ENCODE measurements around the gene SPTBN1.

DNA sequence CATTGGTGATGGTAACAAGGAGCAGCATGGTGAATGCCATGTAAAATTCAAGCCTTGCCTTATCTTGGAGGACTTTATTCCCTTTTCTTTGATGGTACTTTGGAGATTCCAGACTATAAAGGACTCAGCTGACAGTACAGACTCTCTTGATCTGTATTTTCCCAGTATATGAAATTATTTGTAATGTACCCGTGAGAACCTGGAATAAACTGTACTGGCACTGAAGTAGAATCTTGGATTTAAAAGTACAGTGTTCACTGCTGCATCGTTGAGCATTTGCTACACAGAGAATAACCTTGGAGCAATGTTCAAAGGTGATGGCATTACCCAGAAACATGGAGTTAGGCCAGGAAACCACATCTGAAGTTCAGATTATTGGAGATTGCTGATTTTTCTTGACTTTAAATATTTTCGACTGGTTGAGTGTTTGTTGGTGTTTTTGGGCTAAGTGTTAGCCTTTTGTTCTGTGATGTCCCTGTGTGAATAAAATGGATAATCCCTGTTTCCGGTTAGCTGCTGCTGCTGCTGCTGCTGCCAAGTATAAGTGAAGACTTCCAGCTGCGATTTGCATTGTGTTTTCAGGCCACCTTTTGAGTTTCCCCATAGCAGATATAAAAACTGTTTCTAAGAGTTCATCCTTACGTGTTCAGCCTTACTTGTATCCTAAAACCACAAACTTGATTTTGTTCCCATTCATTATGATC, 122.0 kb downstream of the SPTBN1 start:
- TF ChIP-seq, protein P1, sequence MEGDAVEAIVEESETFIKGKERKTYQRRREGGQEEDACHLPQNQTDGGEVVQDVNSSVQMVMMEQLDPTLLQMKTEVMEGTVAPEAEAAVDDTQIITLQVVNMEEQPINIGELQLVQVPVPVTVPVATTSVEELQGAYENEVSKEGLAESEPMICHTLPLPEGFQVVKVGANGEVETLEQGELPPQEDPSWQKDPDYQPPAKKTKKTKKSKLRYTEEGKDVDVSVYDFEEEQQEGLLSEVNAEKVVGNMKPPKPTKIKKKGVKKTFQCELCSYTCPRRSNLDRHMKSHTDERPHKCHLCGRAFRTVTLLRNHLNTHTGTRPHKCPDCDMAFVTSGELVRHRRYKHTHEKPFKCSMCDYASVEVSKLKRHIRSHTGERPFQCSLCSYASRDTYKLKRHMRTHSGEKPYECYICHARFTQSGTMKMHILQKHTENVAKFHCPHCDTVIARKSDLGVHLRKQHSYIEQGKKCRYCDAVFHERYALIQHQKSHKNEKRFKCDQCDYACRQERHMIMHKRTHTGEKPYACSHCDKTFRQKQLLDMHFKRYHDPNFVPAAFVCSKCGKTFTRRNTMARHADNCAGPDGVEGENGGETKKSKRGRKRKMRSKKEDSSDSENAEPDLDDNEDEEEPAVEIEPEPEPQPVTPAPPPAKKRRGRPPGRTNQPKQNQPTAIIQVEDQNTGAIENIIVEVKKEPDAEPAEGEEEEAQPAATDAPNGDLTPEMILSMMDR (IDR thresholded peaks at IDR 0.05), result no peak
- TF ChIP-seq POLR2A (IDR thresholded peaks at IDR 0.05), result no peak
